GM18505 (cell line): ENCODE measurements around the gene FKBP1A.

Source experiments
- ATAC-seq: cut with Tn5 transposase; IDR thresholded peaks from one replicate; pipeline ENCODE4 v1.9.1; 2021; ENCODE audit not compliant: unreplicated experiment
- POLR2A ChIP-seq: IDR thresholded peaks from 4 replicates; pipeline ENCODE4 v1.6.1; 2011; ENCODE audit warnings: borderline replicate concordance; ENCODE audit not compliant: insufficient read depth, insufficient read length; ENCODE audit errors: extremely low read depth

Gene FKBP1A

GRCh38 chr20:1397710-1398109, 4.9 kb upstream of the FKBP1A start:
- no peak for TF ChIP-seq POLR2A
- ATAC-seq, result no peak

GRCh38 chr20:1396702-1397101, 3.8 kb upstream of the FKBP1A start:
- TF ChIP-seq POLR2A, result no peak
- ATAC-seq, result no peak

- ATAC-seq, result no peak
- no peak for TF ChIP-seq POLR2A
These were observed 3.4 kb upstream of the FKBP1A start for GRCh38 chr20:1396264-1396663.

GRCh38 chr20:1394686-1395085, 1.8 kb upstream of the FKBP1A start:
- no peak for ATAC-seq

GRCh38 chr20:1393507-1393882, 641 bp upstream of the FKBP1A start:
- TF ChIP-seq POLR2A, result no peak
- no peak for ATAC-seq

More at GRCh38 chr20:1394686-1395085, 1.8 kb upstream of the FKBP1A start:
- no peak for TF ChIP-seq POLR2A

GRCh38 chr20:1392443-1392692, 486 bp downstream of the FKBP1A start:
- ATAC-seq, result peak; percentile 26
- TF ChIP-seq POLR2A, result no peak

GRCh38 chr20:1391640-1392442, 1.0 kb downstream of the FKBP1A start:
- no peak for ATAC-seq
- no peak for TF ChIP-seq POLR2A

GRCh38 chr20:1390581-1391403, 2.1 kb downstream of the FKBP1A start:
- TF ChIP-seq POLR2A, result no peak

GRCh38 chr20:1389703-1390580, 2.9 kb downstream of the FKBP1A start:
- TF ChIP-seq POLR2A, result no peak
- ATAC-seq, result no peak

More at GRCh38 chr20:1390581-1391403, 2.1 kb downstream of the FKBP1A start:
- ATAC-seq, result no peak

- TF ChIP-seq POLR2A, result no peak
- ATAC-seq, result no peak
These were observed 3.9 kb downstream of the FKBP1A start for GRCh38 chr20:1388741-1389483.

- TF ChIP-seq POLR2A, result no peak
- no peak for ATAC-seq
These were observed 4.6 kb downstream of the FKBP1A start for GRCh38 chr20:1388253-1388652.

- no peak for ATAC-seq
- TF ChIP-seq POLR2A, result no peak
These were observed 6.5 kb downstream of the FKBP1A start for GRCh38 chr20:1386323-1386722.
